Hepatocyte (in vitro differentiated cells): ENCODE results near the gene RBMX. TPM values are rescaled to one million over a fixed set of nuclear protein-coding genes. Genes with fewer than 3 reads are reported as not detected.
"Not testable (repeated sequence)": the region's sequence is repeated elsewhere in the genome, so short reads cannot be mapped to it uniquely, and the experiment has no call there.

Experiments
- DNase-seq: peaks from one replicate; pipeline ENCODE4 v3.0.0-alpha.2; 2016; ENCODE audit warnings: low spot score
- H2AFZ ChIP-seq: fragments of 200-600 bp; sonication (generic); 2 replicates; pipeline ENCODE4 v1.6.0; 2016; ENCODE audit warnings: antibody characterized with exemption, mild to moderate bottlenecking
- H3K27ac ChIP-seq: fragments of 200-600 bp; sonication (generic); 2 replicates; pipeline ENCODE4 v1.5.1; 2016; ENCODE audit warnings: mild to moderate bottlenecking
- H3K27me3 ChIP-seq: fragments of 200-600 bp; sonication (generic); 2 replicates; pipeline ENCODE4 v1.6.1; 2016
- H3K36me3 ChIP-seq: fragments of 200-600 bp; sonication (generic); replicated peaks from 2 replicates; pipeline ENCODE4 v1.5.1; 2016; ENCODE audit warnings: low read depth; ENCODE audit not compliant: insufficient read depth
- H3K4me1 ChIP-seq: fragments of 200-600 bp; sonication (generic); 2 replicates; pipeline ENCODE4 v1.5.1; 2016; ENCODE audit warnings: mild to moderate bottlenecking, moderate library complexity; ENCODE audit not compliant: insufficient read depth
- H3K4me2 ChIP-seq: fragments of 200-600 bp; sonication (generic); 2 replicates; pipeline ENCODE4 v1.6.0; 2016
- H3K4me3 ChIP-seq: fragments of 200-600 bp; sonication (generic); 2 replicates; pipeline ENCODE4 v1.5.1; 2016; ENCODE audit warnings: mild to moderate bottlenecking
- H3K79me2 ChIP-seq: fragments of 200-600 bp; sonication (generic); 2 replicates; pipeline ENCODE4 v1.6.0; 2017; ENCODE audit warnings: mild to moderate bottlenecking
- H3K9me2 ChIP-seq: fragments of 200-600 bp; sonication (generic); replicated peaks from 2 replicates; pipeline ENCODE4 v1.6.0; 2017; ENCODE audit warnings: mild to moderate bottlenecking; ENCODE audit not compliant: insufficient read depth
- H3K9me3 ChIP-seq: fragments of 200-600 bp; sonication (generic); 2 replicates; pipeline ENCODE4 v1.5.1; 2016; ENCODE audit warnings: low read depth, mild to moderate bottlenecking
- H4K20me1 ChIP-seq: fragments of 200-600 bp; sonication (generic); 2 replicates; pipeline ENCODE4 v1.6.0; 2016; ENCODE audit warnings: mild to moderate bottlenecking; ENCODE audit not compliant: insufficient read depth, poor library complexity, severe bottlenecking
- CTCF ChIP-seq: fragments of 200-600 bp; sonication (generic); IDR thresholded peaks from 2 replicates; pipeline ENCODE4 v1.5.1; 2016; ENCODE audit warnings: antibody characterized with exemption, mild to moderate bottlenecking; ENCODE audit not compliant: poor library complexity
- EZH2 ChIP-seq: fragments of 200-600 bp; sonication (generic); IDR thresholded peaks from 2 replicates; pipeline ENCODE4 v1.6.1; 2016; ENCODE audit warnings: antibody characterized with exemption, mild to moderate bottlenecking, borderline replicate concordance
- EZH2phosphoT487 ChIP-seq: fragments of 200-600 bp; sonication (generic); IDR thresholded peaks from one replicate; pipeline ENCODE4 v1.6.1; 2018; ENCODE audit warnings: antibody characterized with exemption, mild to moderate bottlenecking, low read depth, moderate library complexity; ENCODE audit not compliant: unreplicated experiment, severe bottlenecking
- WGBS: methylation state at CpG from one replicate; pipeline ENCODE4 v1.1.6; 2016; ENCODE audit warnings: low lambda C conversion rate; ENCODE audit errors: missing lambda C conversion rate; 5-methylcytosine and 5-hydroxymethylcytosine counted together
- polyA plus RNA-seq: library from polyadenylated mRNA; unstranded; fragments of >200 nt; fragmentation: Nextera tagmentation; extraction: Ambion mirVana; gene quantifications from 2 replicates; pipeline ENCODE4 v1.2.1, GENCODE V29; 2016
- total RNA-seq: library from RNA; depleted of rRNA; stranded (reverse); fragments of >200 nt; gene quantifications from 2 replicates; pipeline ENCODE4 v1.2.3, GENCODE V29; 2014

Gene RBMX
- total and polyA plus RNA-seq, 2 experiments from 2014 or later: 116 to 262 TPM

GRCh38 chrX:136899221-136899620 is 18.7 kb upstream of the RBMX start:
- Histone ChIP-seq H3K9me2 (no peaks in the 10 kb centered on the region), H3K27me3 (no peaks in the 10 kb centered on the region), H2AFZ (no peak overlapping the region), H4K20me1 (no peaks in the 10 kb centered on the region), H3K27ac (no peak overlapping the region), H3K36me3 (no peaks in the 10 kb centered on the region), H3K4me1 (no peaks in the 10 kb centered on the region), H3K4me2 (no peak overlapping the region), H3K79me2 (no peaks in the 10 kb centered on the region), H3K4me3 (no peak overlapping the region), H3K9me3 (no peaks in the 10 kb centered on the region)
- no peak for DNase-seq
- no peak for TF ChIP-seq EZH2
- TF ChIP-seq CTCF: no peak
- no peak for TF ChIP-seq EZH2phosphoT487
- 57% methylated on average over 1 of the region's 1 CpG for WGBS

GRCh38 chrX:136898752-136899151 is 18.2 kb upstream of the RBMX start:
- DNase-seq, H3K9me3 ChIP-seq, H3K27ac ChIP-seq, H3K27me3 ChIP-seq, H3K79me2 ChIP-seq, H3K4me3 ChIP-seq, H3K36me3 ChIP-seq, H3K9me2 ChIP-seq, H3K4me2 ChIP-seq, H2AFZ ChIP-seq, H4K20me1 ChIP-seq, H3K4me1 ChIP-seq: not testable (repeated sequence)
- WGBS: 75% methylated on average over 7 of the region's 7 CpGs

GRCh38 chrX:136896121-136896914 is 15.8 kb upstream of the RBMX start:
- Histone ChIP-seq H2AFZ (no peak overlapping the region), H3K27ac (no peak overlapping the region), H3K4me2 (no peak overlapping the region), H3K4me3 (no peak overlapping the region), H3K9me3 (no peaks in the 10 kb centered on the region), H3K27me3 (no peaks in the 10 kb centered on the region), H4K20me1 (no peaks in the 10 kb centered on the region), H3K79me2 (no peaks in the 10 kb centered on the region), H3K36me3 (no peaks in the 10 kb centered on the region), H3K9me2 (no peaks in the 10 kb centered on the region), H3K4me1 (no peaks in the 10 kb centered on the region)
- no peak for DNase-seq
- 71% methylated on average over 7 of the region's 7 CpGs for WGBS
- TF ChIP-seq CTCF: no peak
- no peak for TF ChIP-seq EZH2
- no peak for TF ChIP-seq EZH2phosphoT487

GRCh38 chrX:136892412-136892811 is 11.9 kb upstream of the RBMX start:
- Histone ChIP-seq H3K27me3 (no peaks in the 10 kb centered on the region), H3K36me3 (no peaks in the 10 kb centered on the region), H3K4me3 (no peak overlapping the region), H3K9me2 (no peaks in the 10 kb centered on the region), H3K4me2 (no peak overlapping the region), H4K20me1 (no peaks in the 10 kb centered on the region), H3K4me1 (no peaks in the 10 kb centered on the region), H2AFZ (no peak overlapping the region), H3K79me2 (no peaks in the 10 kb centered on the region), H3K27ac (no peak overlapping the region), H3K9me3 (no peaks in the 10 kb centered on the region)
- 67% methylated on average over 3 of the region's 3 CpGs for WGBS
- TF ChIP-seq CTCF (no peak), EZH2 (no peak), EZH2phosphoT487 (no peak)
- DNase-seq: no peak

- 90% methylated on average over 6 of the region's 6 CpGs for WGBS
- H2AFZ ChIP-seq: not testable (repeated sequence)
Observed at GRCh38 chrX:136890596-136890995, 10.1 kb upstream of the RBMX start.

More at GRCh38 chrX:136890596-136890995, 10.1 kb upstream of the RBMX start:
- H3K79me2 ChIP-seq, H4K20me1 ChIP-seq, H3K9me3 ChIP-seq, H3K27ac ChIP-seq, H3K4me3 ChIP-seq, H3K36me3 ChIP-seq, H3K4me2 ChIP-seq, H3K4me1 ChIP-seq, DNase-seq, H3K9me2 ChIP-seq, H3K27me3 ChIP-seq: not testable (repeated sequence)
